Femur (tissue), 1 donor: ENCODE data around the gene CDH4.

Source experiments
- DNase-seq: peaks from one replicate; pipeline ENCODE4 v3.0.0-alpha.2; 2017

Gene CDH4

DNA sequence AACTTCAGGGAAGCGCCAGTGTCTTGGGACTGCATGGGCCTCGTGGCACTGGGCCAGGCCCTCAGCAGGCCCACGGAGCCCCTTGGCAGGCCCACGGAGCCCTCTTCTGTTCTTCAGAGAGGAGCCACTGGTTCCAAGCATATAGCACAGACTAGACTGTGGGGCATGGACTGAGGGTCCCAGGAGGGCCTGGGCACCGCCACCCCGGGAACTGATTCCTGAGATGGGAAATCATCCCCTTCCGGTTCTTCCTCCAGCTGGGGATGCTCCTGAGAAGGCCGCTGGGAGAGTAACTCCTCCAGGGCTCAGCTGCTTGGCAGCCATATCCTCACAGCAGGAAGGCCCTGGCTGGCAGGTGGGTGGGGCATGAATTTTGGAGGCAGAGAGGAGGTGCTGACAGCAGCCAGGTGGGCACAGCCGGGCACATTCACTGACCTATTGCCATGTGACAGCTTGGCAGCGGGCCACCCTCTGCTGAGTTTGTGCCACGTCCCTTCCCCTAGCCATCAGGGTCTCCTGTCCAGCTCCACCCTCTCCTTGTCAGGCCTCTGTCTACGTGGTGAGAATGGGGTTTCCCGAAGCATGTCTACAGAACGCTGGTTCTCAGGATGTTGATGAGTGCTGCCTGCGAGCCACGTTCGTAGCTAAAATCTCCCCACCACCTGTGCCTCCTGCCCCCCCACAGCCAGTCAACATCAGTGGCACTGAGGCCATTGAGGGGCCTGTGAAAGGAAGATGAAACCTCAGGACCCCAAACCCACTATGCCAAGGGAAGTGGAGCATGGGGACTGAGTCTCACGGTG lies 661.6 kb downstream of the CDH4 start:
- no peak for DNase-seq

DNA sequence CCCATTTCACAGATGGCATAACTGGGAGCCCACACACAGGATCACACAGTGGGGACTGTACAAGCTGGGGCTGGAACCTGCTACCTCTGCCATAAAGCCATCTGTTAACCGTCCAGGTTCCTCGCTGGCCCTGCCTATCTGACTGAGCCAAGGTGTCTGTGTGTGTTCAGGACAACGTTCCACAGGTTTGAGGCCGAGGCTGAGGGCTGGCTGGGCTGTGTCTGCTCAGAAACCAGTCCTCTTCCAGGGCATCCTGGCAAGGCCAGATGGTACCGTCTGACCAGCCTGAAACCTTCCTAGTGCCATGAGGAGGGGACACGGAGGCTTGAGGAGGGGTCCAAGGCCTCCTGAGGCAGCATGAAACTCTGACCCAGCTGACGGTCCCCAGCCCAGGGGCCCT lies 663.0 kb downstream of the CDH4 start:
- no peak for DNase-seq

DNA sequence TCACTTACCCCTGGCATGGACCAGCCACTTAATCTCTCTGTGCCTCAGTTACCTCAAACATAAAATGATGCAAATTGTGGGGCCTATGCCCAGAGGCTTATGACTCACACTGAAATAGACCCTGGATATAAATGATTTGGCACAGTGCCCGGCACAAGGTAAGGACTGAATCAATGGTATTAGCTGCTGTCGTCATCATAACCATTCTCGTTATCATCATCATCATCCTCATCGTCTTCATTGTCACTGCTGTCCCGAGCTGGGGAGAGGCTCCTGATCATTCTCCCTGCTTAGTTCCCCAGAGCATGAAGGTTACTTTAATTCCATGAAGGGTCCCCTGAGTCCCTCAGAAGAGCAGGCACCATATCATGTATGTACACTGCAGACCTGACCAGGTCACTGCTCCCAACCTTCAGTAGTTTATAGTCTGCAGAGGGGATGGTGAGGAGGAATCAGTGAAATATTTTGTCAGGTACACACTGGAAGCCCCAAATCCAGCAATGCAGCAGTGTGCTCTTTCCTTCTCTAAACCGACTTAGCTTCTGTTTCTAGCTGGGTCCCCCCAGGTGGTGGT lies 664.3 kb downstream of the CDH4 start:
- DNase-seq, result no peak

DNA sequence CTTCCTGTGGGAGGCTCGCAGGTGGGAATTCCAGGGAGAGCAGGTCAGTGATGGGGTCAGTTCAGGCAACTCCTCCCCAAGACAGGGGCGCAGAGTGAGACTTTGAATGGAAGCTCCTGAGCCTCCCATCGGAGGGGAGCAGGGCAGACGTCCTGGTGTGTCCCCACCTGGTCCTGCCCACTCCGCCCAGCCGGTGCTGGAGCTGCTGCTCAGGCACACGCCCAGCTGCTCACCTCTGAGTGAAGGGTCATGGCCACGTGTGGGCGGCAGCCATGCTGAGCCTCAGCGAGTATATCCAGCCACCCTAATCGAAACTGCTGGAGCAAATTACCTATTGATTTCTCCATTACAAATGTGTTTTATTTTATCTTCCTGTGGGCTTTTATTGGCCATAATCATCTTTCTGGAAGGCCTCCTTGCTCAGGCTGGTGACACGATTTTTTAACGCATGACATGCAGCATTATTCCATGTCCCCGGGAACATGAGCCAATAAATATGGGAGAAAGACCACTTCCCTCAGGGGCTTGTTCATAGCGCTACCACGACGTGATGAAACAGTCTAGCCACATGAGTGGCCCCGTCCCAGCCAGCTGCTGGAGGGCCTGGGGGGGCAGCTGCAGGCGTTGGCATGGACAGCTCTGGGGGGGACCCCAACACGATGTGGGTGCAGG lies 665.5 kb downstream of the CDH4 start:
- no peak for DNase-seq

DNA sequence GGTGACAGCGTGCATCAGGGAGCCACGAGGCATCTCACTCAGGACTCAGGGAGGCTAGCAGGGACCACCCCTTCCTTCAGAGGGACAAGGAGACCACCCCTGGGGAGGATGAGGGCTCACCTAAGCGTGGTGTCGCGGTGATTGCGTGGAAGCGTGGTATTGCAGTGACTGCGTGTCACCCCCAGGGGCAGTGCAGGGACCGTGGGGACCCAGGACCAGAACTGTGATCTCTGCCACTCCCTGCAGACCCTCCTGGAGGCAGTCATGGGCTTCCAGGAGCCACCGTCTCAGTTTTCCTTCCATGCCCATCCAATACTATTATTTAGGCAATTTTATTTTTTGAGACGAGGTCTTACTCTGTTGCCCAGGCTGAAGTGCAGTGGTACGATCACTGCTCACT lies 666.5 kb downstream of the CDH4 start:
- DNase-seq, result no peak

DNA sequence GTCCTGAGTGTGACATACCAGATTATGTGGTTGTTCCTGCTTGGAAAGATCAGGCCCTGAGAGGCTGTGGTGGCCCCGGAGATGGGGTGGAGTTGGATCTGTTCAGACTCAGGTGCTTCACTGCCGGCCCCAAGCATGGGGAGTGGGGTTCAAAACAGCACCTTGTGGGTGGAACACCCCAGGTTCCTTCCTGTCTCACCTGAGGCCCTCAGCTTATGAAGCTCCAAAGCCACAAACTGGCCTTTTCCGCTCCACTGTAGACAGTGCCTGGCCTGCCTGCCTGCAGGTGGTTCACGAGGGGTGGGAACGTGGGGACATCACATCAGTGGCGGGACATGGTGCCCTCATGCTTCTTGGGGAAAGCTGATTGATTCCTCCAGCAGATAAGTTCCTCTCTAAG lies 667.2 kb downstream of the CDH4 start:
- no peak for DNase-seq

DNA sequence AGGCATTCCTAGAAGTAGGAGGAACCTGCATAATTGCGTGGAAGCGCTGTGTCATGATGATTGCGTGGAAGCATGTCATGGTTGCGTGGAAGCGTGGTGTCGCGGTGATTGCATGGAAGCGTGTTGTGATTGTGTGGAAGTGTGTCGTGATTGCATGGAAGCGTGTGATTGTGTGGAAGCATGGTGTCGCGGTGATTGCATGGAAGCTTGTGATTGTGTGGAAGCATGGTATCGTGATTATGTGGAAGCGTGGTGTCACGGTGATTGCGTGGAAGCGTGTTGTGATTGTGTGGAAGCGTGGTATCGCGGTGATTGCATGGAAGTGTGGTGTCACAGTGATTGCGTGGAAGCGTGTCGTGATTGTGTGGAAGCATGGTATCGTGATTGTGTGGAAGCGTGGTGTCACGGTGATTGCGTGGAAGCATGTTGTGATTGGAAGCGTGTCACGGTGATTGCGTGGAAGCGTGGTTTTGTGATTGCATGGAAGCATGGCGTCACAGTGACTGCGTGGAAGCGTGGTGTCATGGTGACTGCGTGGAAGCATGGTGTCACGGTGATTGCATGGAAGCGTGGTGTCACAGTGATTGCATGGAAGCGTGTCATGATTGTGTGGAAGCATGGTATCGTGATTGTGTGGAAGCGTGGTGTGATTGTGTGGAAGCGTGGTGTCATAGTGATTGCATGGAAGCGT lies 667.8 kb downstream of the CDH4 start:
- DNase-seq, result no peak

DNA sequence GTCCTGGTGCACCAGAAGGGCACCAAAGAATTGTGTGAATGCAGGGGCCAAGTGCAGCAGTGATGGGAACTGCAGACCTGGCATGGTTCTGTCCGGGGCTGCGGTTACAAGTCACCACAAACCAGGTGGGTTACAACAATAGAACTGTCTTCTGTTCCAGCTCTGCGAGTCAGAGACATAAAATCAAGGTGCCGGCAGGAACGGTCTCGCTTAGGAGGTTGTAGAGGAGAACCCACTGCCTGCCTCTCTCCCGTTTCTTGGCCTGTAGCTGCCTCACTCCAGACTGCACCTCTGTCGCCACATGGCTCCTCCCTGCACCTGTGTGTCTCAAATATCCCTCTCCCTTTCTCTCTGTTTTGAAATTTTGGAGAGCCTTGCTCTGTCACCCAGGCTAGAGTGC lies 670.4 kb downstream of the CDH4 start:
- DNase-seq, result no peak

DNA sequence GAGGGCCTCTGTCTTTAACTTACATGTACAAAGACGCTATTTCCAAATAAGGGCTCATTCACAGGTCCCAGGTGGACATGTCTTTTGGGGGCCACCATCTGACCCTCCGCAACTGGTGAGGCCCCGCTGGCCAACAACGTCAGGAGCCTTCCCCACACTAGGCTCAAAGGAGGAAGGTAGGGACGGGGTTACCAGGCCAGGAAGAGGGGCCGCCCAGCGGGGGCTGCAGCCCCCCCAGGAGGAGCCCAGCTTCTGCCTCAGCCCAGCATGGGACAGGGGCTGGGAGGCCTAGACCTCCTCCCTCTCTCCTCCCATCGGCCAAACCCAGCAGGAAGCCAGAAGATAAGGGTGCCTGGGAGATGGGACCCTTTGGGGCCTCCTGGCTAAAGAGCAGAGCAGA lies 670.9 kb downstream of the CDH4 start:
- DNase-seq, result no peak

DNA sequence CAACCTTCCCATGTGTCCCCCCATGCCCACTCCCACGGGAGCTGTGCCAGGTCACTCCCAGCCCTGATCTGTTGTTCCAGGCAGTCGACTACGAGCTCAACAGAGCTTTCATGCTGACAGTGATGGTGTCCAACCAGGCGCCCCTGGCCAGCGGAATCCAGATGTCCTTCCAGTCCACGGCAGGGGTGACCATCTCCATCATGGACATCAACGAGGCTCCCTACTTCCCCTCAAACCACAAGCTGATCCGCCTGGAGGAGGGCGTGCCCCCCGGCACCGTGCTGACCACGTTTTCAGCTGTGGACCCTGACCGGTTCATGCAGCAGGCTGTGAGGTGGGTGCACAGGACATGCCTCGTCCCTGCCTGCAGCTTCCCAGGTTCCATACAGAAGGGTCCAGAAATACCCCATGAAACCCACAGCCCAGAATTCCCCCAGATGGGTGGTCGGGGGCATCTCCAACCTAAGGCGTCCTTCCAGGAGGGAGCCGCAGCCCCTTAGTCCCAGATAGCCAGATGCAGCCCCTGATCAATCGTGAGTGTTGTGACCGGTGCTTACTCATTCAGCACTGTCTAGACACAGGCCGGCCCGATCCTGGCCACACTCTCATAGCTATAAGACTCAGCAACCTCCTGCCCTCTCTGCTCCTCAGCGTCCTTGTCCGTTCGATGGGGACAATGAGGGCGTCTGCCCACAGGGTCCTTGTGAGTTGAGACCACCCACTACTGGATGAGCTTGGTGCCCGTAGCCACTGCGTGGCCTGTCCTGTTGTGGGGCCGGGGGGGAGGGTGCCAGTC lies 671.5 kb downstream of the CDH4 start:
- no peak for DNase-seq

DNA sequence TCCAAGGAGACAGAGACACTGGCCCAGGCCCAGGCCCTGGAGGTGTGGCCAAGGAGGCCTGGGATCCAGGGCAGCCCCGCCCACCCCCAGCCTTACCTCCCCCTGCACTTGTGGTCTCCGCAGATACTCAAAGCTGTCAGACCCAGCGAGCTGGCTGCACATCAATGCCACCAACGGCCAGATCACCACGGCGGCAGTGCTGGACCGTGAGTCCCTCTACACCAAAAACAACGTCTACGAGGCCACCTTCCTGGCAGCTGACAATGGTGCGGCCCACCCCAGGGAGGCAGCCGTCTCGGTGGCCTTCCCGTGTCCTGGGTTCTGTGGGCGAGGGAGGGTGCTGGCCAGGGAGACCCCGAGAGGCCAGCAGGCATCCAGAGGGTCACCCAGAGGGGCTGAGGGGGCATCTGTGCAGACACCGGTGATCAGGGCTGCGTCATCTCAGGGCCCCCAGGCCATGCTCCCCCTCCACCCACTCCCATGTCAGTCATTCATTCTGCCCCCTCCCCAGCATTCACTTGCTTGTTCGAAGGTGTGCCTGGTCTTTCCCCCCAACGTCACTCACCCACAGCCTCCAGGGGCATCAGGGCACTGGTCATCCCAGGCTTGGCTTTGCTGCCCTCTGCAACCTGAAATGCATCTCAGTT lies 672.3 kb downstream of the CDH4 start:
- no peak for DNase-seq

DNA sequence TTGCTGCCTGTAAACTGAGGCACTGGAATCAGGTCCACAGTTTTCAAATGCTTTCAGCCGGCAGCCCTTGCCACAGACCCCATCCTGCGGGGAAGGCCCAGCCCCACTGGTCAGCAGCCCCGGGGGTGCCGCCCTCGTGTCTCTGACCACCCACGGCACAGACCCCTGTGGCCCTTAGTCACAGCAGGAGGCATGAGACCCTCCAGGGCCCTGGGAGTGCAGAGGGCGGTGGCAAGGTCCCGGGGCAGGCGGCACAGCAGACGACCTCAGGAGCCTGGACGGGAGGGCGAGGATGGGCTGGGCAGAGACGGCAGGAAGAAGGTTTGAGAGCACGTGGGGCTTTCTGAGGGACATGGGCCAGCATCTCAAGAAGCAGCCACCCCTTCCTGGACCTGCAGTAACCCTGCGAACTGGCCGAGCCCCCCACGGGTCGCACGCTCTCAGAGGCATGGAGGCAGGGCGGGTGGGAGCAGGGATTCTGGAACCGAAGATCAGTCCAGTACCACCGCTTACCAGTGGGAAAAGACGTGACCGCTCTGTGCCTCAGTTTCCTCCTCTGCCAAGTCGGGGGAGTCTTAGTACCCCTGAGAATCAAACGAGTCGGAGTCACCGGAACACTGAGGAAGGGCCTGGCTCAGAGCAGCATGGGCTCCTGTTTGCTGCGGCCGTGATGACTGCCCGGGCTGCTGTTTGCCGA lies 672.9 kb downstream of the CDH4 start:
- DNase-seq, result no peak

DNA sequence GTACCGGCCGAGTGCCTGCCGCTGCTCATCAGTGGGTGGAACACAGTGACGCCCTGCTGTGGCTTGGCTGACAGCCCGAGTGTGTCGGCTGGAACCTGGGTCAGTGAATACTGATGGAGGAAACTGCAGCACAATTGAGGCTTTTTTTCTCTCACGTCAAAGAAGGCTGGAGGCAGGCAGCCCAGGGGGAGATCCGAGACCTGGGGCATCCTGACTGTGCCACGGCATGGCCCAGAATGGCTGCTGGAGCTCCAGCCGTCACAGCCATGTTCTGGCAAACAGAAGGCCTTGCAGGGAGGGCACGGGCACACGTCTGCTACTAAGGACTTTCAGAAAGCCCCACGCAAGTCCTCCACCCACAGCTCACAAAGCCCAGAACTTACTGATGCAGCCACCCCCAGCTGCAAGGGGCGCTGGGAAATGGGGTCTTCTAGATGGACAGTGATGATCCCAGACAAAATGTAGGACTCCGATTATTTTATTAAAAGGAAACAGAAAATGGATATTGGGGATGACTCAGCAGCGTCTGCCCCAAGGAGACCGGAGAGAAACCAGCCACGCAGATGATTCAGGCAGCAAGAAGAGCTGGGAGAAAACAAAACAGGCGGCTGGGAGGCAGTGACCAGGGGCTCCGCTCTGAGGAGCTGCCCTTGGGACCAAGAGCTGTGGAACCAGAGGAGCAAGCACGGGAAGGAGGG lies 673.6 kb downstream of the CDH4 start:
- DNase-seq, result no peak

DNA sequence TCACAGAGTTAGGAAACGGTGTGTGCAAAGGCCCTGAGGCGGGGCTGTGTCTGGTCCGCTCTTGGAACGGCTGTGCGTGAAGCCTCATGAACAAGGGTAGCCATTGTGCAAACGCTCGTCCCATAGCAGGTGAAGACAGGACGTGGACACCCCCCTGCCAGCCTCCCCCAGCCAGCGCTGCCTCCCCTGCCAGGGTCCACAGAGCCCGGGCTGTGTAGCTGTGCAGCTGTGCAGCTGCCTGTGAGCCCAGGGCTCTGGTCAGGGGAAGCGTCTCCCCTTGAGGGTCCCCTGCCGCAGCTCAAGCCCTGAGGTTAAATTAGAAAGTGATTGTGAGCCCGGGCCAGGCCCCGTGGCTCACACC lies 674.2 kb downstream of the CDH4 start:
- DNase-seq, result no peak

DNA sequence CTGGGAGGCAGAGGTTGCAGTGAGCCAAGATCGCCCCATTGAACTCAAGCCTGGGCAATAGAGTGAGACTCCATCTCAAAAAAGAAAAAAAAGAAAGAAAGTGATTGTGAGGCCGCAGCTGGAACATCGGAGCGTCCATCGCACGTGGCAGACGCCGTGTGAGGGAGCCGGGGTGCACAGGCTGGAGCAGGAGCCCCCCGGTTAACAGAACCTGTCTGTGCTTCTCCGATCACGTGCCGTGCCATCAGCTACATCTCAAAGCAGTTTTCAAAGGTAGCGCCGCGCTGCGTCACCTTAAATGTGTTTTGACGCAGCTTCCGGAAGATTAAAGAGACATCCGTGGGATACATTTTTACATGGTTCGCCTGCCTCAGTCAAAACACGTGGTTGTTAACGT lies 674.7 kb downstream of the CDH4 start:
- no peak for DNase-seq

DNA sequence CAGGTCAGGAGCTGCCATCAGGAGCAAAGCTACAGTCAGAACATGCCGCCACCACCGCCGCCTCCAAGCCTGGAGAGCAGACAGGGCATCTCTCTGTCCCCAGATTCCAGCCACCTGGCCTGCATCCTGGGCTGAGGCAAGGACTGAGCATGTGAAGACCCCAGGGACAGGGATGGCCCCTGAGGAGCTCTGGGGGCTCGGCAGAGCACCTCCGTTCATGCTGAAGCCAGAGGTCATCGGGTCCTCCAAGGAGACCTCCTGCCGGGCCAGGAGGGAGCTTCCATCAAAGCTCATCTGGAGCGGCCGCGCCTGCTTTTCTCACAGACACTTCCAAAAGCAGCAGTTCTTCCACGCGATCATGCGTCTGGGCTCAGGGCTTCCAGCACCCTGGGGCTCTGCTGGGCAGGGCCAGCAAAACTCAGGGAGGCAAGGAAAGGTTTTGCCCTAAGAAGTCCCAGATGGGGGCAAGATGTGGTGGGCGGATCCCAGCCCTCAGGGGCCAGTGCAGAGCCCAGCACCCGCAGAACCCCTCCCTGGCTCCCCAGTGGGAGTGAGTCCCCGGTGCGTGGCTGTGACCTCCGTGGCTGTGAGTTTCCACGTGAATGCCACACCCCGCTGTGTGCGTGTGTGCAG lies 675.2 kb downstream of the CDH4 start:
- no peak for DNase-seq

DNA sequence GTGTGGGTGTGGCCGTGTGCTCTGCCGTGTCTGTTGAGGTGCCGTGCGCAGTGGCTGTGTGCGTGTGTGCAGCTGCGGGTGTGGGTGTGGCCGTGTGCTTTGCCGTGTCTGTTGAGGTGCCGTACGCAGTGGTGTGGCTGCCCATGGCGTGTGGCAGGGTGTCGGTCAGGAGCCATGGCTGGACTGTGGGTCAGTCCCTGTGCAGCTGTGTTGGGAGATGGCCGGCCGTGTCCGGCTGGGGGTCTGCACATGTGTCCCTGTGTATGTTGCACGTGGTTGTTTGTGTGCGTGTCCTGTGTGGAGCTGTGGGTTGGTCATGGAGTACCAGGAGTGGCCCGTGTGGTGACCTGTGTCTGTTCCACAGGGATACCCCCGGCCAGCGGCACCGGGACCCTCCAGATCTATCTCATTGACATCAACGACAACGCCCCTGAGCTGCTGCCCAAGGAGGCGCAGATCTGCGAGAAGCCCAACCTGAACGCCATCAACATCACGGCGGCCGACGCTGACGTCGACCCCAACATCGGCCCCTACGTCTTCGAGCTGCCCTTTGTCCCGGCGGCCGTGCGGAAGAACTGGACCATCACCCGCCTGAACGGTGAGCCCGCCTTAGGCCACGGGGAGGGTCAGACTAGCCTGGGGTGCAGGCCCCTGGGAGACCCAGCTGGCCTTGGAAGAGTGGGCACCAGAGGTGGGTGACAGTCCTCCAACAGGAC lies 675.9 kb downstream of the CDH4 start:
- DNase-seq, result no peak

DNA sequence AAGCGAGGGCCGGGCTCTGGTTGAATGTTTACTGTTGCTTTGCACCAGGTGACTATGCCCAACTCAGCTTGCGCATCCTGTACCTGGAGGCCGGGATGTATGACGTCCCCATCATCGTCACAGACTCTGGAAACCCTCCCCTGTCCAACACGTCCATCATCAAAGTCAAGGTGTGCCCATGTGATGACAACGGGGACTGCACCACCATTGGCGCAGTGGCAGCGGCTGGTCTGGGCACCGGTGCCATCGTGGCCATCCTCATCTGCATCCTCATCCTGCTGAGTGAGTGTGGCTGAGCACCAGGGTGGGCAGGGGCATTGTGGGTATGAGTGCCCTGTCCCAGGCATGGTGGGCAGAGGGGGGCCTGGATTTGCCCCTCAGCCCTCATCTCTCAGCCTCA lies 677.5 kb downstream of the CDH4 start:
- DNase-seq, result no peak

DNA sequence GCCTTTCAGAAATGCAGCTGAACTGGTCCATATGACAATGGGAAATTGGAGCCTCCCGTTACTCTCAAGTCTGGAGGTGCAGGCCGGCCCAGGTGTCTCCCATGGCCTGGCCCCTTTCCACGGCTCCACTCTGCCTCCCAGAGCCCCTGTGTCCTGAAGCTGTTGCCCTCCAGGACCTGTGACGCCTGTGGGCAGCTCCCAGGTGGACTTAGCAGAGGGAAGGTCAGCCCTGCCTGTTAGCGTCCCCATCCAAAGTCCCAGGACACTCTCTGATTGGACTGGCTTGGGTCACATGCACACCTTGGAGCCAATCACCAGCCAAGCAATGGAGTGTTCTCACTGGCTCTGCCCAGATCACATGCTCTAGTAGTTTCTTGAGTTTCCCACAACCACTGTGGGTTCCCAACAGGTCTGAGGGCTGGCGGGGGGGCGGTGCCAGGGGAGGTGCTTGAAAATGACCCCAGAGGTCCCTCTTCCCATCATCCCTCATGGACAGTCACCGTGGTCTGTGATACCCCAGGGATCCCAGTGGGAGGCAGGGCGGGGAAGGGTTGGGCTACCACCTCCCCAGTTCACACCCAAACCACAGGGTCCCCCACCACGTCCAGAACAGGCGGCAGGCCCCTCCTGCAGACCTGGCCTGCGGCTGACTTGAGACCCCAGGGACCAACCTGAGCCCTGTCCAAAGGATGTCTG lies 678.1 kb downstream of the CDH4 start:
- DNase-seq, result no peak
